CD4-positive, alpha-beta memory T cell (primary cell): ENCODE results near the gene CTDP1. TPM values are rescaled to one million over a fixed set of nuclear protein-coding genes. Genes with fewer than 3 reads are reported as not detected.
A peak's percentile ranks its signal among the peaks of the same experiment; 100 is the strongest.
"Not testable (repeated sequence)": the region's sequence is repeated elsewhere in the genome, so short reads cannot be mapped to it uniquely, and the experiment has no call there.

Source experiments
- CTCF ChIA-PET: fragments of 350-600 bp; sonication (Branson Sonifier 250); formaldehyde crosslinking; loops from one replicate; lab custom pipeline; 2021; ENCODE audit warnings: inconsistent platforms; ENCODE audit not compliant: partially characterized antibody; lab: Charles Lee
- POLR2A ChIA-PET: fragments of 350-600 bp; sonication (Branson Sonifier 250); formaldehyde crosslinking; loops from one replicate; lab custom pipeline; 2021; ENCODE audit not compliant: partially characterized antibody; lab: Charles Lee
- DNase-seq, 5 donors: peaks; one replicate each; pipeline versions ENCODE4 v3.0.0 to v3.0.0-alpha.2; 2020 to 2022; ENCODE audit warnings: mixed read lengths in 1 of 5
- H3K27ac ChIP-seq: one replicate; pipeline ENCODE4 v1.7.0; 2013; ENCODE audit warnings: low read depth, low read length
- H3K27me3 ChIP-seq: 2 replicates; pipeline ENCODE4 v1.7.0; 2013; ENCODE audit warnings: mild to moderate bottlenecking, low read length, moderate library complexity; ENCODE audit not compliant: insufficient read depth
- H3K36me3 ChIP-seq: 2 replicates; pipeline ENCODE4 v1.7.0; 2013; ENCODE audit warnings: mild to moderate bottlenecking, low read length, moderate library complexity; ENCODE audit not compliant: insufficient read depth
- H3K4me1 ChIP-seq: 2 replicates; pipeline ENCODE4 v1.7.0; 2013; ENCODE audit warnings: mild to moderate bottlenecking, low read length, moderate library complexity; ENCODE audit not compliant: insufficient read depth
- H3K4me3 ChIP-seq, 2 donors: one replicate each; pipeline ENCODE4 v1.7.0; 2013; ENCODE audit warnings: low read length in 2 of 2, mild to moderate bottlenecking in 1 of 2
- H3K9me3 ChIP-seq, 2 donors: one replicate each; pipeline ENCODE4 v1.7.0; 2013; ENCODE audit warnings: low read length in 2 of 2, control low read depth in 1 of 2; ENCODE audit not compliant: control insufficient read depth in 1 of 2
- H3K27ac Mint-ChIP-seq, 7 donors: one replicate each; pipeline ENCODE4 v1.8.0; 2020 to 2021; ENCODE audit warnings: mixed read lengths in 7 of 7, mild to moderate bottlenecking in 6 of 7, inconsistent platforms in 3 of 7, moderate library complexity in 3 of 7
- H3K27me3 Mint-ChIP-seq, 2 donors: one replicate each; pipeline ENCODE4 v1.8.0; 2020 to 2021; ENCODE audit warnings: mixed read lengths in 2 of 2
- H3K36me3 Mint-ChIP-seq, 2 donors: one replicate each; pipeline ENCODE4 v1.8.0; 2020 to 2021; ENCODE audit warnings: mixed read lengths in 2 of 2, inconsistent platforms in 1 of 2, mild to moderate bottlenecking in 1 of 2
- H3K4me1 Mint-ChIP-seq, 4 donors: one replicate each; pipeline ENCODE4 v1.8.0; 2020 to 2021; ENCODE audit warnings: mixed read lengths in 4 of 4, mild to moderate bottlenecking in 1 of 4
- H3K4me3 Mint-ChIP-seq, 8 donors: one replicate each; pipeline ENCODE4 v1.8.0; 2020 to 2021; ENCODE audit warnings: mixed read lengths in 8 of 8, mild to moderate bottlenecking in 7 of 8, moderate library complexity in 6 of 8, inconsistent platforms in 3 of 8
- H3K9me3 Mint-ChIP-seq, 8 donors: one replicate each; pipeline ENCODE4 v1.8.0; 2020 to 2021; ENCODE audit warnings: mixed read lengths in 8 of 8, mild to moderate bottlenecking in 5 of 8, inconsistent platforms in 3 of 8, moderate library complexity in 1 of 8
- intact Hi-C: fragments of 100-400 bp; cut with micrococcal nuclease; formaldehyde crosslinking; loops from one replicate; pipeline ENCODE4 v1.15.1; 2023
- polyA plus RNA-seq, 2 donors: library from polyadenylated mRNA; unstranded; fragments of 300-500 nt; fragmentation: Illumina TruSeq; gene quantifications; one replicate each; pipeline ENCODE4 v1.2.3, GENCODE V29; 2021
- total RNA-seq, 2 experiments: library from RNA; stranded (reverse); gene quantifications; one replicate each; pipeline ENCODE4 v1.2.3, GENCODE V29; 2021

The CTDP1 gene
- total and polyA plus RNA-seq, 4 experiments from 2014 or later = 8.5 to 44.5 (median 36.4) TPM

- intact Hi-C loops = no loop called here
- H3K27me3 Mint-ChIP-seq = no peaks in the 10 kb centered on the region
- H3K4me1 Mint-ChIP-seq = peaks cover 7 to 16% (median 13%) of the 10 kb centered on the region in 4 donors
- peaks cover 0 to 29% (median 7%) of the 10 kb centered on the region in 8 donors for H3K9me3 Mint-ChIP-seq
- H3K4me3 Mint-ChIP-seq = no peak overlapping the region
- no peak overlapping the region for H3K4me3 ChIP-seq
- H3K4me1 ChIP-seq = no peaks in the 10 kb centered on the region
- no peak for DNase-seq
- H3K27ac ChIP-seq = no peak overlapping the region
- H3K36me3 Mint-ChIP-seq = peaks cover 83 to 90% of the 10 kb centered on the region in 2 donors
- ChIA-PET POLR2A (no interaction called here), CTCF (no interaction called here)
- H3K9me3 ChIP-seq = no peaks in the 10 kb centered on the region
- peaks cover 60% of the 10 kb centered on the region for H3K36me3 ChIP-seq
- H3K27ac Mint-ChIP-seq = no peak overlapping the region
- no peaks in the 10 kb centered on the region for H3K27me3 ChIP-seq
These were observed 47.1 kb downstream of the CTDP1 start for GRCh38 chr18:79726721-79727120.

GRCh38 chr18:79727211-79727610 is 47.6 kb downstream of the CTDP1 start:
- H3K27ac ChIP-seq = no peak overlapping the region
- H3K4me3 ChIP-seq = no peak overlapping the region
- H3K4me1 ChIP-seq = no peaks in the 10 kb centered on the region
- peaks cover 62% of the 10 kb centered on the region for H3K36me3 ChIP-seq
- no peaks in the 10 kb centered on the region for H3K9me3 ChIP-seq
- ChIA-PET CTCF (no interaction called here), POLR2A (no interaction called here)
- peaks cover 88 to 91% of the 10 kb centered on the region in 2 donors for H3K36me3 Mint-ChIP-seq
- peaks cover 0 to 33% (median 10%) of the 10 kb centered on the region in 8 donors for H3K9me3 Mint-ChIP-seq
- H3K27ac Mint-ChIP-seq = no peak overlapping the region
- no peaks in the 10 kb centered on the region for H3K27me3 Mint-ChIP-seq
- DNase-seq = no peak
- H3K4me1 Mint-ChIP-seq = peaks cover 7 to 16% (median 13%) of the 10 kb centered on the region in 4 donors
- H3K27me3 ChIP-seq = no peaks in the 10 kb centered on the region
- intact Hi-C loops = no loop called here
- H3K4me3 Mint-ChIP-seq = no peak overlapping the region

- peaks cover 6 to 16% (median 13%) of the 10 kb centered on the region in 4 donors for H3K4me1 Mint-ChIP-seq
- ChIA-PET POLR2A (no interaction called here), CTCF (no interaction called here)
- H3K9me3 Mint-ChIP-seq = peaks cover 0 to 37% (median 14%) of the 10 kb centered on the region in 8 donors
- H3K36me3 Mint-ChIP-seq = peaks cover 83 to 87% of the 10 kb centered on the region in 2 donors
- intact Hi-C loops = no loop called here
- no peaks in the 10 kb centered on the region for H3K4me1 ChIP-seq
- no peaks in the 10 kb centered on the region for H3K27me3 Mint-ChIP-seq
- no peak overlapping the region for H3K4me3 ChIP-seq
- no peak for DNase-seq
- no peak overlapping the region for H3K4me3 Mint-ChIP-seq
- no peaks in the 10 kb centered on the region for H3K27me3 ChIP-seq
- peaks cover 51% of the 10 kb centered on the region for H3K36me3 ChIP-seq
- peak overlapping the region in 1 of 7 donors; percentile 36 for H3K27ac Mint-ChIP-seq
- no peaks in the 10 kb centered on the region for H3K9me3 ChIP-seq
- H3K27ac ChIP-seq = no peak overlapping the region
These were observed 49.5 kb downstream of the CTDP1 start for GRCh38 chr18:79728931-79729586.

GRCh38 chr18:79729611-79730010 is 50.0 kb downstream of the CTDP1 start:
- peaks cover 4 to 16% (median 10%) of the 10 kb centered on the region in 4 donors for H3K4me1 Mint-ChIP-seq
- no peak overlapping the region for H3K27ac ChIP-seq
- no peaks in the 10 kb centered on the region for H3K27me3 ChIP-seq
- ChIA-PET CTCF (no interaction called here), POLR2A (no interaction called here)
- no peak for DNase-seq
- H3K4me3 Mint-ChIP-seq = no peak overlapping the region
- intact Hi-C loops = no loop called here
- H3K27me3 Mint-ChIP-seq = no peaks in the 10 kb centered on the region
- H3K27ac Mint-ChIP-seq = no peak overlapping the region
- H3K36me3 Mint-ChIP-seq = peaks cover 83 to 87% of the 10 kb centered on the region in 2 donors
- no peak overlapping the region for H3K4me3 ChIP-seq
- H3K36me3 ChIP-seq = peaks cover 45% of the 10 kb centered on the region
- peaks cover 0 to 37% (median 15%) of the 10 kb centered on the region in 8 donors for H3K9me3 Mint-ChIP-seq
- no peaks in the 10 kb centered on the region for H3K4me1 ChIP-seq
- no peaks in the 10 kb centered on the region for H3K9me3 ChIP-seq

- Mint-ChIP-seq H3K27me3 (no peaks in the 10 kb centered on the region), H3K4me3 (peak overlapping the region in 1 of 8 donors; percentile 3), H3K36me3 (peaks cover 83 to 86% of the 10 kb centered on the region in 2 donors), H3K4me1 (peaks cover 2 to 6% (median 4%) of the 10 kb centered on the region in 4 donors), H3K27ac (no peak overlapping the region), H3K9me3 (peaks cover 0 to 37% (median 15%) of the 10 kb centered on the region in 8 donors)
- DNase-seq = peak in 1 of 5 donors; percentile 29
- Histone ChIP-seq H3K27ac (no peak overlapping the region), H3K9me3 (no peaks in the 10 kb centered on the region), H3K4me3 (no peak overlapping the region), H3K4me1 (no peaks in the 10 kb centered on the region), H3K36me3 (peaks cover 40% of the 10 kb centered on the region), H3K27me3 (no peaks in the 10 kb centered on the region)
- ChIA-PET CTCF (no interaction called here), POLR2A (interaction anchor here (1.5 kb wide), 1 partner anchor 52 kb away, joined by 3 read pairs; no protein-coding TSS in a partner anchor)
- intact Hi-C loops = no loop called here
These were observed 51.2 kb downstream of the CTDP1 start for GRCh38 chr18:79730804-79731203.

- H3K4me3 Mint-ChIP-seq, intact Hi-C loops, H3K4me1 Mint-ChIP-seq, H3K4me3 ChIP-seq, H3K9me3 ChIP-seq, H3K4me1 ChIP-seq, POLR2A ChIA-PET, H3K27me3 Mint-ChIP-seq, H3K27ac ChIP-seq, H3K27me3 ChIP-seq, CTCF ChIA-PET: not testable (repeated sequence)
- Mint-ChIP-seq H3K9me3 (peaks cover 0 to 36% (median 14%) of the 10 kb centered on the region in 8 donors), H3K36me3 (peaks cover 84 to 88% of the 10 kb centered on the region in 2 donors), H3K27ac (peak overlapping the region in 1 of 7 donors; percentile 11)
- DNase-seq = peak in 1 of 5 donors; percentile 13
- peaks cover 53% of the 10 kb centered on the region for H3K36me3 ChIP-seq
These were observed 52.5 kb downstream of the CTDP1 start for GRCh38 chr18:79731881-79732720.

- H3K27ac Mint-ChIP-seq = no peak overlapping the region
- POLR2A ChIA-PET = no interaction called here
- peaks cover 85 to 88% of the 10 kb centered on the region in 2 donors for H3K36me3 Mint-ChIP-seq
- H3K4me3 ChIP-seq = no peak overlapping the region
- H3K27me3 ChIP-seq = no peaks in the 10 kb centered on the region
- CTCF ChIA-PET = no interaction called here
- H3K27ac ChIP-seq = no peak overlapping the region
- peaks cover 0 to 33% (median 12%) of the 10 kb centered on the region in 8 donors for H3K9me3 Mint-ChIP-seq
- H3K36me3 ChIP-seq = peaks cover 59% of the 10 kb centered on the region
- H3K27me3 Mint-ChIP-seq = no peaks in the 10 kb centered on the region
- no peaks in the 10 kb centered on the region for H3K9me3 ChIP-seq
- H3K4me1 ChIP-seq = no peaks in the 10 kb centered on the region
- intact Hi-C loops = no loop called here
- no peak overlapping the region for H3K4me3 Mint-ChIP-seq
- no peak for DNase-seq
- H3K4me1 Mint-ChIP-seq = no peaks in the 10 kb centered on the region
These were observed 53.1 kb downstream of the CTDP1 start for GRCh38 chr18:79732721-79733025.
